DOHH2 (cell line): ENCODE data around the gene TSHZ2.

Experiments used
- H3F3A ChIP-seq: fragments of 200-600 bp; sonication (generic), shearing (Covaris generic); 2 replicates; pipeline ENCODE4 v1.6.0; 2016; ENCODE audit warnings: antibody characterized with exemption, mild to moderate bottlenecking; ENCODE audit not compliant: control insufficient read depth, insufficient read depth
- H3K27ac ChIP-seq: fragments of 200-600 bp; sonication (generic); 2 replicates; pipeline ENCODE4 v1.5.1; 2014; ENCODE audit warnings: low read depth, mild to moderate bottlenecking, low read length, moderate library complexity
- H3K27me3 ChIP-seq: fragments of 200-600 bp; sonication (generic); 2 replicates; pipeline ENCODE4 v1.6.1; 2014; ENCODE audit warnings: mild to moderate bottlenecking, low read length, mixed read lengths; ENCODE audit not compliant: control insufficient read depth
- H3K36me3 ChIP-seq: fragments of 200-600 bp; sonication (generic); 2 replicates; pipeline ENCODE4 v1.6.1; 2014; ENCODE audit warnings: mild to moderate bottlenecking, low read length, moderate library complexity, mixed read lengths; ENCODE audit not compliant: control insufficient read depth
- H3K4me1 ChIP-seq: fragments of 200-600 bp; sonication (generic); 2 replicates; pipeline ENCODE4 v1.6.1; 2014; ENCODE audit warnings: mild to moderate bottlenecking, low read length, mixed read lengths; ENCODE audit not compliant: control insufficient read depth
- H3K4me2 ChIP-seq: fragments of 200-600 bp; sonication (generic); 2 replicates; pipeline ENCODE4 v1.6.0; 2014; ENCODE audit warnings: mild to moderate bottlenecking, low read length, moderate library complexity
- H3K4me3 ChIP-seq: fragments of 200-600 bp; sonication (generic); 2 replicates; pipeline ENCODE4 v1.5.1; 2014; ENCODE audit warnings: mild to moderate bottlenecking, low read length, mixed read lengths
- H3K79me2 ChIP-seq: fragments of 200-600 bp; sonication (generic); 2 replicates; pipeline ENCODE4 v1.6.1; 2014; ENCODE audit warnings: mild to moderate bottlenecking, low read length, mixed read lengths; ENCODE audit not compliant: control insufficient read depth
- H3K9me2 ChIP-seq: fragments of 200-600 bp; sonication (generic); replicated peaks from 2 replicates; pipeline ENCODE4 v1.6.1; 2014; ENCODE audit warnings: mild to moderate bottlenecking, low read length, mixed read lengths; ENCODE audit not compliant: control insufficient read depth
- H3K9me3 ChIP-seq: fragments of 200-600 bp; sonication (generic); 2 replicates; pipeline ENCODE4 v1.6.1; 2014; ENCODE audit warnings: antibody characterized with exemption, low read length, mixed read lengths; ENCODE audit not compliant: control insufficient read depth, insufficient read depth
- H4K20me1 ChIP-seq: fragments of 200-600 bp; sonication (generic); 2 replicates; pipeline ENCODE4 v1.6.0; 2014; ENCODE audit warnings: low read depth, mild to moderate bottlenecking, antibody characterized with exemption, low read length, moderate library complexity; ENCODE audit not compliant: control insufficient read depth, insufficient read depth
- EZH2phosphoT487 ChIP-seq: fragments of 200-600 bp; sonication (generic); IDR thresholded peaks from 2 replicates; pipeline ENCODE4 v1.6.1; 2017; ENCODE audit warnings: borderline replicate concordance, mild to moderate bottlenecking, antibody characterized with exemption, low read length, moderate library complexity, mixed read lengths
- TF ChIP-seq, protein P1 (sequence below): fragments of 200-600 bp; sonication (generic); IDR thresholded peaks from one replicate; pipeline ENCODE4 v1.5.1; 2014; ENCODE audit warnings: antibody characterized with exemption, mild to moderate bottlenecking, low read depth, low read length; ENCODE audit not compliant: poor library complexity, severe bottlenecking

The TSHZ2 gene

DNA sequence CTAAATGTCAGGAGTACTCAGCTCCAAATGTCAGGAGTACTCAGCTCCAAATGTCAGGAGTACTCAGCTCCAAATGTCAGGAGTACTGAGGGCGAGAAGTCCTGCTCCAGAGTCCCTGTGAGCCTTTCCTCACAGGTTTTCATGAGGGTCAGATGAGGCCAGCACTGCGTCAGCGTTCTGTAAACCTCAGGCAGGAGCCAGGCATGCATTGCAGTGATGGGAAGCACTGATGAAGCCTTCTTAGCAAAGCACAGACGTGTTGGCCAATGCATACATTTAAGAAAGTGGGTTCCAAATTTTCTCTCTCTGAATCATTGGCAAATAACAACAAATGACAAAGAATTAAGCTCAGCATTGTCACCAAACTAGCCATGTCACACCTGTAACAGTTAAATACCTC is 366.6 kb downstream of the TSHZ2 start:
- Histone ChIP-seq H3K4me1 (no peaks in the 10 kb centered on the region), H3K9me2 (no peaks in the 10 kb centered on the region), H3K9me3 (no peaks in the 10 kb centered on the region), H4K20me1 (no peaks in the 10 kb centered on the region), H3K27me3 (no peaks in the 10 kb centered on the region), H3F3A (no peaks in the 10 kb centered on the region), H3K27ac (no peak overlapping the region), H3K79me2 (no peaks in the 10 kb centered on the region), H3K4me3 (no peak overlapping the region), H3K4me2 (no peak overlapping the region), H3K36me3 (no peaks in the 10 kb centered on the region)
- TF ChIP-seq, protein P1, sequence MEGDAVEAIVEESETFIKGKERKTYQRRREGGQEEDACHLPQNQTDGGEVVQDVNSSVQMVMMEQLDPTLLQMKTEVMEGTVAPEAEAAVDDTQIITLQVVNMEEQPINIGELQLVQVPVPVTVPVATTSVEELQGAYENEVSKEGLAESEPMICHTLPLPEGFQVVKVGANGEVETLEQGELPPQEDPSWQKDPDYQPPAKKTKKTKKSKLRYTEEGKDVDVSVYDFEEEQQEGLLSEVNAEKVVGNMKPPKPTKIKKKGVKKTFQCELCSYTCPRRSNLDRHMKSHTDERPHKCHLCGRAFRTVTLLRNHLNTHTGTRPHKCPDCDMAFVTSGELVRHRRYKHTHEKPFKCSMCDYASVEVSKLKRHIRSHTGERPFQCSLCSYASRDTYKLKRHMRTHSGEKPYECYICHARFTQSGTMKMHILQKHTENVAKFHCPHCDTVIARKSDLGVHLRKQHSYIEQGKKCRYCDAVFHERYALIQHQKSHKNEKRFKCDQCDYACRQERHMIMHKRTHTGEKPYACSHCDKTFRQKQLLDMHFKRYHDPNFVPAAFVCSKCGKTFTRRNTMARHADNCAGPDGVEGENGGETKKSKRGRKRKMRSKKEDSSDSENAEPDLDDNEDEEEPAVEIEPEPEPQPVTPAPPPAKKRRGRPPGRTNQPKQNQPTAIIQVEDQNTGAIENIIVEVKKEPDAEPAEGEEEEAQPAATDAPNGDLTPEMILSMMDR: no peak

DNA sequence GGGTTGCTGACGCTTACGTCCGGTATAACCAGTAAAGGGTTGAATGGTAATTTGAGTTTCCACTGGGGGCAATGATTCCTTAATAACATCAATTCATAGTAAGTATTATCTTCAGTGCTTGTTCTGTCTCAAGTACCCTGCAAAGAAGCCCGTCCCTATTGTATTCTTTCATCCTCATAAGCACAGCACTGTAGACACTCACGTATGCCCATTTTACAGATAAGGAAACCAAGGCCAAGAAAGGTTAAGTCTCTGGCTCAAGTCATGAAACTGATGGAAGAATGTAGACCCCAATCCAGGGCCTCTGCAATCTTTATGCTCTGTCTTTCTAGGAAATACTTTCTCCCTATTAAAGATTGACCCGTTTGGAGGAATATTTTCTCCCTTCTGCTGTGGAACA is 370.3 kb downstream of the TSHZ2 start:
- no peaks in the 10 kb centered on the region for H3K4me1 ChIP-seq
- H3K4me2 ChIP-seq: no peak overlapping the region
- H3K27me3 ChIP-seq: no peaks in the 10 kb centered on the region
- H3K79me2 ChIP-seq: no peaks in the 10 kb centered on the region
- no peaks in the 10 kb centered on the region for H3K36me3 ChIP-seq
- H3K4me3 ChIP-seq: no peak overlapping the region
- TF ChIP-seq, protein P1: no peak
- TF ChIP-seq EZH2phosphoT487: no peak
- H3K9me2 ChIP-seq: no peaks in the 10 kb centered on the region
- H4K20me1 ChIP-seq: no peaks in the 10 kb centered on the region
- H3K9me3 ChIP-seq: no peaks in the 10 kb centered on the region
- H3F3A ChIP-seq: no peaks in the 10 kb centered on the region
- H3K27ac ChIP-seq: no peak overlapping the region

DNA sequence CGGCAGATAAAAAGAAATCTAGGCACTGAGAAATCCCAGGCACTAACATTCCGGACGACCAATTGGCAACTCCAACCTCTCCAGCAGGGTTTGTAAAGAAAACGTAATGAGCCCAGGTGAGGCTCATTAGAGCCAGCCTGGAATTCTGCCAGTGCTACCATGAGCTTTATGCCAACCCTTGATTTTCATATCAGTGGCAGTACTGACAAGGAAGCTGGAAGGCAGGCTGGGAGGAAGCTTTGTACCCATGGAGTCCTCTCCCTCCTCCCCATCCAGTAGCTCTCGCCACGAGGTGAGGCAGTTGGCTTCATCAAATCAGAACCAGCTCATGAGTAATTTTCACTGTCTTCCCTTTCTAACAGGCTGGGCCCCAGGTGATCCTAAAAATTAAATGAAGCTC is 371.3 kb downstream of the TSHZ2 start:
- H3K79me2 ChIP-seq: no peaks in the 10 kb centered on the region
- H3K36me3 ChIP-seq: no peaks in the 10 kb centered on the region
- no peak overlapping the region for H3K27ac ChIP-seq
- H3K27me3 ChIP-seq: no peaks in the 10 kb centered on the region
- TF ChIP-seq, protein P1: no peak
- TF ChIP-seq EZH2phosphoT487: no peak
- H3K4me1 ChIP-seq: no peaks in the 10 kb centered on the region
- no peaks in the 10 kb centered on the region for H3F3A ChIP-seq
- H4K20me1 ChIP-seq: no peaks in the 10 kb centered on the region
- H3K4me3 ChIP-seq: no peak overlapping the region
- no peak overlapping the region for H3K4me2 ChIP-seq
- H3K9me2 ChIP-seq: no peaks in the 10 kb centered on the region
- no peaks in the 10 kb centered on the region for H3K9me3 ChIP-seq

DNA sequence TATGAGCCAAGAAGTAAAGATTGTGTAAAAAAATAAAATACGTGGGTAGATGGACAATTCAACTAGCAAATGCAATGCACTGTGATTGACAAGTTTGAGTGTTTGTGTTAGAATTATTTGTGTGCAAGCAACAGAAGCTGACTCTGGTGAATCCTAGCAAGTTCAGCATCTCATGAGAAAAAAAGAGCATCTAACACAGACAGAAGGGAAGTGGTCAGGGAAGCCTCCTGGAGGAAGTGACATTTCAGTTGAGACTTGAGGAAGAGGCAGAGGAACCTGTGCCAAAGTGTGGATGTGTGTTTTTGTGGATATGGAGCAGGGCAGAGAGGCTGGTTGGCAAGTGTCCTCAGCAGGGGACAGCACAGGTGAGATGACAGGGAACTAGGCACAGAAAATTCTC is 372.7 kb downstream of the TSHZ2 start:
- Histone ChIP-seq H3K4me3 (no peak overlapping the region), H3K4me1 (no peaks in the 10 kb centered on the region), H3F3A (no peaks in the 10 kb centered on the region), H3K4me2 (no peak overlapping the region), H3K9me2 (no peaks in the 10 kb centered on the region), H3K79me2 (no peaks in the 10 kb centered on the region), H3K27me3 (no peaks in the 10 kb centered on the region), H3K9me3 (no peaks in the 10 kb centered on the region), H3K36me3 (no peaks in the 10 kb centered on the region), H3K27ac (no peak overlapping the region), H4K20me1 (no peaks in the 10 kb centered on the region)
- TF ChIP-seq, protein P1: no peak
- no peak for TF ChIP-seq EZH2phosphoT487
